WERI-Rb-1 (cell line): ENCODE measurements around the gene IL17REL.

ENCODE experiments used
- DNase-seq: peaks from one replicate; pipeline ENCODE4 v3.0.0-alpha.2; 2020
- H3K27ac ChIP-seq: fragments of 250-450 bp; sonication (Bioruptor Pico); 2 replicates; pipeline ENCODE4 v1.5.1; 2020; ENCODE audit warnings: mild to moderate bottlenecking, moderate library complexity
- H3K27me3 ChIP-seq: fragments of 250-450 bp; sonication (Bioruptor Pico); 2 replicates; pipeline ENCODE4 v1.5.1; 2021; ENCODE audit warnings: mild to moderate bottlenecking, low read depth, moderate library complexity; ENCODE audit not compliant: insufficient read depth, severe bottlenecking
- H3K36me3 ChIP-seq: fragments of 250-450 bp; sonication (Bioruptor Pico); 2 replicates; pipeline ENCODE4 v1.5.1; 2020; ENCODE audit warnings: mild to moderate bottlenecking, moderate library complexity
- H3K4me3 ChIP-seq: 2 replicates; pipeline ENCODE4 v1.5.1; 2011; ENCODE audit warnings: low read depth, mild to moderate bottlenecking, control low read depth, low read length
- H3K9me3 ChIP-seq: fragments of 250-450 bp; sonication (Bioruptor Pico); 2 replicates; pipeline ENCODE4 v1.5.1; 2021; ENCODE audit warnings: mild to moderate bottlenecking, moderate library complexity; ENCODE audit not compliant: severe bottlenecking
- TF ChIP-seq, protein P1 (sequence below): IDR thresholded peaks from 2 replicates; pipeline ENCODE4 v1.5.1; 2011; ENCODE audit warnings: low read depth, mild to moderate bottlenecking, control low read depth, inconsistent platforms, low read length

IL17REL gene

DNA sequence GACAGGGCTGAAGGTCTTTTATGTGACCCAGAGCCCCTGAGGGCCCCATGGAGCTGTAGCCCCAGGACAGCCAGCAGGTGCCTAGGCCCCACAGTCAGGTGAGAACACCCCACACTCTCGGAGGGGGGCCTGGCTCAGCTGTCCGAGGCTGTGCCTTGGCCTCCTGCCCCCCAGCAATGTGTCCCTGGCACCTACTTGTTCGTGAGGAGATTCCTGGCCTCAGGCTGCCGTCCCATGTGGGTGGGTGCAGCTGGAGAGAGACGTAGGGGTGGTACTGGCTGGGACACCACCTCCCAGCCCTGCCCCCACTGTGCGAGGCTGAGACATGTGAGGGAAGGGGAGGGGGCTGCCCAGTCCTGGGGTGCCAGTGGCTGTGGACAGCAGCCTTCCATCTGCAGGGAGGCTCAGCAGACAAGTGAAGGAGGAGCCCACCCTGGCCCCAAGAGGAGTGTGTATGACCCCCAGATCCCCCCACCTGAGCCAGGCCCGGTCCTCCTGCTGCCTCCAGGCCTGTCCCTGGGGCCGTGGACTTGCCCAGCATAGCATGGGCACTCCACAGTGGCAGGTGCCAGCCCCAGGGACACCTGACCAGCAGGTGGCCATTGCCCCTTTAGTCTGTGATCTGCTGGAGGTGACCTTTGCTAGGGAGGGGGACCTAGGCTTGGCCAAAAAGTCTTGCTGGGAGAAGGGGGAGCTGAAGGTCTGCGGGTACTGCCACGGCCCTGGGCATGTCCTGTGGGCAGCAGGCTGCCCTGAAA, 17.0 kb downstream of the IL17REL start:
- Histone ChIP-seq H3K9me3 (peaks cover 7% of the 10 kb centered on the region), H3K27ac (no peak overlapping the region), H3K36me3 (no peaks in the 10 kb centered on the region), H3K4me3 (no peak overlapping the region), H3K27me3 (no peaks in the 10 kb centered on the region)
- no peak for DNase-seq
- TF ChIP-seq, protein P1, sequence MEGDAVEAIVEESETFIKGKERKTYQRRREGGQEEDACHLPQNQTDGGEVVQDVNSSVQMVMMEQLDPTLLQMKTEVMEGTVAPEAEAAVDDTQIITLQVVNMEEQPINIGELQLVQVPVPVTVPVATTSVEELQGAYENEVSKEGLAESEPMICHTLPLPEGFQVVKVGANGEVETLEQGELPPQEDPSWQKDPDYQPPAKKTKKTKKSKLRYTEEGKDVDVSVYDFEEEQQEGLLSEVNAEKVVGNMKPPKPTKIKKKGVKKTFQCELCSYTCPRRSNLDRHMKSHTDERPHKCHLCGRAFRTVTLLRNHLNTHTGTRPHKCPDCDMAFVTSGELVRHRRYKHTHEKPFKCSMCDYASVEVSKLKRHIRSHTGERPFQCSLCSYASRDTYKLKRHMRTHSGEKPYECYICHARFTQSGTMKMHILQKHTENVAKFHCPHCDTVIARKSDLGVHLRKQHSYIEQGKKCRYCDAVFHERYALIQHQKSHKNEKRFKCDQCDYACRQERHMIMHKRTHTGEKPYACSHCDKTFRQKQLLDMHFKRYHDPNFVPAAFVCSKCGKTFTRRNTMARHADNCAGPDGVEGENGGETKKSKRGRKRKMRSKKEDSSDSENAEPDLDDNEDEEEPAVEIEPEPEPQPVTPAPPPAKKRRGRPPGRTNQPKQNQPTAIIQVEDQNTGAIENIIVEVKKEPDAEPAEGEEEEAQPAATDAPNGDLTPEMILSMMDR: no peak

DNA sequence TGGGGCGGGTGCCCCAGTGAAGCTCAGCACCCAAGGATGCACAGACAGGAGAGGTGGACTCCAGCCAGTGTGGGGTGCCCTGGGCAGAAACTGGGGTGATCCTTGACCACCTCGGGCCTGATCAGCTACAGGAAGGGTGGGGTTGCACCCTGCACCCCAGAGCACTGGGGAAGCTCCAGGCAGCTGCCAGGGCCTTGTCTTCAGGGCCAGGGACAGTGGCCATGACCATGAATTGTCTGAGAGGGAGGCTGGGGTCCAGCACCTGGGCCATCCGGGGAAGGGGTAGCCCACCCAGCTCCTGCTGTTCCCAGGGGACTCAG, 17.6 kb downstream of the IL17REL start:
- DNase-seq: no peak
- Histone ChIP-seq H3K9me3 (peaks cover 10% of the 10 kb centered on the region), H3K27me3 (no peaks in the 10 kb centered on the region), H3K36me3 (no peaks in the 10 kb centered on the region), H3K4me3 (no peak overlapping the region), H3K27ac (no peak overlapping the region)
- TF ChIP-seq, protein P1: no peak

DNA sequence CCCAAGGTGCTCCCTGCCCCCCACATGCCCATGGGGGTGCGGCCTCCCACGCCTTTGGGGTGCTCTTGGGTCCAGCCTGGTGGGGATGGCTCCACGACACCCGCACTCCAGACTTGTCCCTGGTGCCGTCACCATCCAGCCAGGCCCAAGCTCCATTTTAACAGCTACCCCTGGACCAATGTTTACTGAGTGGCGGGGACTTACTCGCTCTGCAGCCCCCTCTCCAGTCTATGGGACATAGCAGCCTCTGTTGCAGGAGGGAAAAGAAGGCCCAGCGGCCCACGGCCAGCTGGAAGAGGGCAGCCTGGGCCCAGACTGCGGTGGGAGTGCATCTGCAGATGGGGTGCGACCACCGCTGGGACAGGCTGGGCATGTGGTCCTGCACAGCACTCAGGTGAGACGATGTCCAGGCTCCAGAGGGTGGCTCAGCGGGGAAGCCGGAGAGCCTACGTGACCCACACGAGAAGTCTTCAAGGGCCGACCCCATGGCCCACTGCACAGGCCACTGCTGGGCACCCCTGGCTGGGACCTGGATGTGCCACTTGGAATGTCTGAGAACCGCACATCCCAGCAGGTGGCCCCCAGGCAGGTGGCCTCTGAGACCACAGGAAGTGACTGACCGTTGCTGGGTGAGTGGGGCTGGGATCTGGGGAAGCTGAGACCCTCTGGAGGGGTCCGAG, 18.1 kb downstream of the IL17REL start:
- no peaks in the 10 kb centered on the region for H3K27me3 ChIP-seq
- no peak overlapping the region for H3K27ac ChIP-seq
- H3K9me3 ChIP-seq: peaks cover 10% of the 10 kb centered on the region
- DNase-seq: no peak
- no peaks in the 10 kb centered on the region for H3K36me3 ChIP-seq
- H3K4me3 ChIP-seq: no peak overlapping the region
- TF ChIP-seq, protein P1: no peak

DNA sequence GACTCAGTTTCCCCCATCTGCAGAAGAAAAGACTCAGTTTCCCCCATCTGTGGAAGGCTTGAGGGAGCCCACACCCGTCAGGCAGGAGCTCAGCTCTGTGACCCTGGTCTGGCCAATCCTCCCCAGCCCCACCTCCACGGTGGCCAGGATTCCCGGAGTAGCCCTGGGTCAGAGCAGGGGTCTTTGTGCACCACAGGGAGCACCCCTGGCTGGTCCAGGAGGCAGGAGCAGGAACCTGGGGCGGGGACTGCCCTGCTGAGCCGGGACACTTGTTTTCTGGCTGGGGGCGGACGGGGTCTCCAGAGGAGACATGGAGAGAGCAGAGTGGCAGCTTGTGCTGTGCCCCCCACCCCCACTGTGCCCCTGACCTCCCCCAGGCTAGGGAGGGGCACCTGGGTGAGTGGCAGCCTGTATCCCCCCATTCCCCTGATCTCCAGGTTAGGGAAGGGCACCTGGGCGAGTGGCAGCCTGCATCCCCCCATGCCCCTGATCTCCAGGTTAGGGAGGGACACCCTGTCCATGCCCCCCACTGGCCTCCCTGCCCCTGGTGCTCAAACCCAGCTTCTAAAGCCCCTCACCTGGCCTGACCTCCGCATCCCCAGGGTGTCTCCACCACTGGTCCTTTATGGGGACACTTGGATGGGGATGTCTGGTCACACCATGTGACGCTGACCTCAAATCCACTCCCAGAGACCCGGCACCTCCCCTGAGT, 18.8 kb downstream of the IL17REL start:
- TF ChIP-seq, protein P1: no peak
- Histone ChIP-seq H3K9me3 (peaks cover 10% of the 10 kb centered on the region), H3K36me3 (no peaks in the 10 kb centered on the region), H3K4me3 (no peak overlapping the region), H3K27me3 (no peaks in the 10 kb centered on the region), H3K27ac (no peak overlapping the region)
- DNase-seq: no peak

DNA sequence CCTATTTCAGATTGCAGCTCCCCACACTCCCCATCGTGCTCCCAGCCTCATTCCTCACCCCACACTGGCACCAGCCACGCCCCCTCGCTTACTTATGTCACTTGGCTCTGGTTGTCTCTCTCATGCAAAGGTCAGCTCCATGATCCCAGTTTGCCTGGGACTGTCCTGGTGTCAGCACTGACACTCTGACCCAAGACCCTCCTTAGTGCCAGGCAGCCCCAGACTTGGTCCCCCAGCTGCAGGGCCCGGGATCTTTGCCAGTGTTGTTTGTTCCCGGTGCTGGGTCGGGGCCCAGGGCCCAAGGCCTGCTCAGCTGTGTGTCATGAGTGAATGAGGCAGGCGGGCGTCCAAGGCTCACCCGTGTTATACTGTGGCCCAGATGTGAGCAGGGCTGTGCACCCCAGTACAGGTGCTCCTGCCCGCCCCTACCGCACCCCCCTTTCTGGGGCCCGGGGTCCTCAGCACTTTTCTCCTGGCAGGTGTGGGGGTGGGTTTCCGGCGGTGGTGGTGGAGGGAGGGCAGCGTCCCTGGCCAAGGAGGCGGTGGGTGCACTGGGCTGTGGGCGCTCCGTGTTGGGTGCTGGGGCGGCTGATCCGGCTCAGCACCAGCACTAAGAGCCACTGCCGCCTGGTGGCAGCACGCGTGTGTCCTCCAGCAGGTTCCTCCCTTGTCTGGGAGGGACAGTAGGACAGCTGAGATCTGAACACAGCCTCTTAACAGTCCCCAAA, 19.5 kb downstream of the IL17REL start:
- peak; percentile 75 for DNase-seq
- Histone ChIP-seq H3K4me3 (peak overlapping the region; percentile 16; the same call in 1 of the 2 replicates), H3K27me3 (no peaks in the 10 kb centered on the region), H3K27ac (no peak overlapping the region), H3K36me3 (no peaks in the 10 kb centered on the region), H3K9me3 (peaks cover 10% of the 10 kb centered on the region)
- TF ChIP-seq, protein P1: peak; percentile 95
